HG03558 (cell line): ENCODE data around the gene PSMD12.
A peak's percentile ranks its signal among the peaks of the same experiment; 100 is the strongest.
"Not testable (repeated sequence)": the region's sequence is repeated elsewhere in the genome, so short reads cannot be mapped to it uniquely, and the experiment has no call there.

Experiments used
- ATAC-seq: cut with Tn5 transposase; IDR thresholded peaks from one replicate; pipeline ENCODE4 v1.9.1; 2021; ENCODE audit warnings: moderate number of reproducible peaks; ENCODE audit not compliant: unreplicated experiment; ENCODE audit errors: extremely low read depth

The PSMD12 gene

GRCh38 chr17:67366193-67367157 lies at the start of gene PSMD12:
TSS of gene PSMD12 (minus strand) at chr17:67366577. CDS start at chr17:67366519, 58 bp downstream.
- ATAC-seq = no peak

GRCh38 chr17:67415291-67415690 lies 48.9 kb upstream of the PSMD12 start:
- no peak for ATAC-seq

- ATAC-seq = no peak
These were observed 48.2 kb upstream of the PSMD12 start for GRCh38 chr17:67414559-67414958.

GRCh38 chr17:67414130-67414529 lies 47.8 kb upstream of the PSMD12 start:
- no peak for ATAC-seq

- ATAC-seq = no peak
These were observed 47.0 kb upstream of the PSMD12 start for GRCh38 chr17:67413388-67413787.

- ATAC-seq = no peak
These were observed 46.6 kb upstream of the PSMD12 start for GRCh38 chr17:67412941-67413340.

GRCh38 chr17:67412032-67412431 lies 45.7 kb upstream of the PSMD12 start:
- no peak for ATAC-seq

- ATAC-seq = no peak
These were observed 45.0 kb upstream of the PSMD12 start for GRCh38 chr17:67411397-67411796.

- ATAC-seq = not testable (repeated sequence)
These were observed 42.1 kb upstream of the PSMD12 start for GRCh38 chr17:67408455-67408830.

- no peak for ATAC-seq
These were observed 37.1 kb upstream of the PSMD12 start for GRCh38 chr17:67403483-67403882.

- no peak for ATAC-seq
These were observed 36.7 kb upstream of the PSMD12 start for GRCh38 chr17:67403065-67403464.

- no peak for ATAC-seq
These were observed 35.5 kb upstream of the PSMD12 start for GRCh38 chr17:67401598-67402504.

GRCh38 chr17:67401106-67401505 lies 34.7 kb upstream of the PSMD12 start:
- no peak for ATAC-seq

- no peak for ATAC-seq
These were observed 33.8 kb upstream of the PSMD12 start for GRCh38 chr17:67400193-67400592.

- ATAC-seq = no peak
These were observed 33.3 kb upstream of the PSMD12 start for GRCh38 chr17:67399676-67400075.

- ATAC-seq = no peak
These were observed 27.5 kb upstream of the PSMD12 start for GRCh38 chr17:67393809-67394397.

GRCh38 chr17:67392111-67392510 lies 25.7 kb upstream of the PSMD12 start:
- no peak for ATAC-seq

GRCh38 chr17:67390646-67391361 lies 24.4 kb upstream of the PSMD12 start:
- peak; percentile 76 for ATAC-seq

- no peak for ATAC-seq
These were observed 23.7 kb upstream of the PSMD12 start for GRCh38 chr17:67390006-67390645.
